OCI-LY7 (cell line): Measurements from ENCODE around the gene GPD1L.

Source experiments
- EZH2phosphoT487 ChIP-seq: fragments of 200-600 bp; sonication (generic); IDR thresholded peaks from 2 replicates; pipeline ENCODE4 v1.6.1; 2018; ENCODE audit warnings: low read depth, borderline replicate concordance, mild to moderate bottlenecking, mixed run types, antibody characterized with exemption, low read length, moderate library complexity, mixed read lengths
- TF ChIP-seq, protein P1 (sequence below): fragments of 200-600 bp; sonication (generic); conservative IDR thresholded peaks from 2 replicates; pipeline ENCODE4 v1.5.1; 2014; ENCODE audit warnings: mild to moderate bottlenecking, antibody characterized with exemption, low read length, moderate library complexity, mixed read lengths

DNA sequence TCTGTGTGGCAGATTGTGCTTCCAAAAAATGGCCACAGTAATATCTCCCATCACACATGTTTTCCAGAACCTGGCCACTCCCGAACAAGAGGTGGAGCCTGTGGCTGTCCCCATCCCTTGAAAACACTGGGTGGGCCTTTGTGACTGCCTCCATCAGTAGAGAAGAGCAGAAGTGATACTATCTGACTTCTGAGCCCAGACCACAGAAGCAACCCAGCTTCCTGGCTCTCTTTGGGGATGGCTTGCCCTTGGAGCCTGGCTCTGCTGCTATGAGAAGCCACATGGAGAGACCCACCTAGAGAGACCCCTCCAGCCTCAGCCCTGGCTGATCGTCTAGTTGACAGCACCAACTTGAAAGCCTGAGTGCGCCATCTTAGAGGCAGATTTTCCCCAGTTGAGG is 92.3 kb downstream of the GPD1L start:
- TF ChIP-seq, protein P1, sequence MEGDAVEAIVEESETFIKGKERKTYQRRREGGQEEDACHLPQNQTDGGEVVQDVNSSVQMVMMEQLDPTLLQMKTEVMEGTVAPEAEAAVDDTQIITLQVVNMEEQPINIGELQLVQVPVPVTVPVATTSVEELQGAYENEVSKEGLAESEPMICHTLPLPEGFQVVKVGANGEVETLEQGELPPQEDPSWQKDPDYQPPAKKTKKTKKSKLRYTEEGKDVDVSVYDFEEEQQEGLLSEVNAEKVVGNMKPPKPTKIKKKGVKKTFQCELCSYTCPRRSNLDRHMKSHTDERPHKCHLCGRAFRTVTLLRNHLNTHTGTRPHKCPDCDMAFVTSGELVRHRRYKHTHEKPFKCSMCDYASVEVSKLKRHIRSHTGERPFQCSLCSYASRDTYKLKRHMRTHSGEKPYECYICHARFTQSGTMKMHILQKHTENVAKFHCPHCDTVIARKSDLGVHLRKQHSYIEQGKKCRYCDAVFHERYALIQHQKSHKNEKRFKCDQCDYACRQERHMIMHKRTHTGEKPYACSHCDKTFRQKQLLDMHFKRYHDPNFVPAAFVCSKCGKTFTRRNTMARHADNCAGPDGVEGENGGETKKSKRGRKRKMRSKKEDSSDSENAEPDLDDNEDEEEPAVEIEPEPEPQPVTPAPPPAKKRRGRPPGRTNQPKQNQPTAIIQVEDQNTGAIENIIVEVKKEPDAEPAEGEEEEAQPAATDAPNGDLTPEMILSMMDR: no peak
- no peak for TF ChIP-seq EZH2phosphoT487
